GM23338 (cell line): Measurements from ENCODE around the gene SORCS2. TPM values are rescaled to one million over a fixed set of nuclear protein-coding genes. Genes with fewer than 3 reads are reported as not detected.

Source experiments
- ATAC-seq: fragments of 200-7000 bp; cut with Tn5 transposase; 3 replicates; pipeline ENCODE4 v1.9.1; 2020
- DNase-seq: peaks from one replicate; pipeline ENCODE4 v3.0.0-alpha.2; 2015; ENCODE audit warnings: low spot score
- H2AFZ ChIP-seq: fragments of 200-600 bp; sonication (generic); 2 replicates; pipeline ENCODE4 v1.8.0; 2016; ENCODE audit warnings: antibody characterized with exemption, mild to moderate bottlenecking, moderate library complexity
- H3F3A ChIP-seq: fragments of 200-600 bp; sonication (generic); replicated peaks from 2 replicates; pipeline ENCODE4 v1.8.0; 2017; ENCODE audit warnings: antibody characterized with exemption, mixed run types, low read depth
- H3K27ac ChIP-seq: fragments of 200-600 bp; sonication (generic); 2 replicates; pipeline ENCODE4 v1.6.1; 2016; ENCODE audit warnings: low read depth
- H3K27me3 ChIP-seq: fragments of 200-600 bp; sonication (generic); 2 replicates; pipeline ENCODE4 v1.8.0; 2016; ENCODE audit warnings: mild to moderate bottlenecking, mixed run types, moderate library complexity; ENCODE audit not compliant: insufficient read depth
- H3K36me3 ChIP-seq: fragments of 200-600 bp; sonication (generic); 2 replicates; pipeline ENCODE4 v1.8.0; 2016; ENCODE audit warnings: mild to moderate bottlenecking; ENCODE audit not compliant: insufficient read depth
- H3K4me1 ChIP-seq: fragments of 200-600 bp; sonication (generic); 2 replicates; pipeline ENCODE4 v1.8.0; 2016; ENCODE audit warnings: mild to moderate bottlenecking, moderate library complexity; ENCODE audit not compliant: insufficient read depth
- H3K4me2 ChIP-seq: fragments of 200-600 bp; sonication (generic); 2 replicates; pipeline ENCODE4 v1.7.1; 2017; ENCODE audit warnings: mixed run types
- H3K4me3 ChIP-seq: fragments of 200-600 bp; sonication (generic); 2 replicates; pipeline ENCODE4 v1.6.1; 2016; ENCODE audit warnings: mixed run types
- H3K79me2 ChIP-seq: fragments of 200-600 bp; sonication (generic); replicated peaks from 2 replicates; pipeline ENCODE4 v1.8.0; 2017; ENCODE audit warnings: mild to moderate bottlenecking; ENCODE audit not compliant: insufficient read depth
- H3K9me2 ChIP-seq: fragments of 200-600 bp; sonication (generic); 2 replicates; pipeline ENCODE4 v1.8.0; 2017; ENCODE audit not compliant: insufficient read depth
- H4K20me1 ChIP-seq: fragments of 200-600 bp; sonication (generic); replicated peaks from 2 replicates; pipeline ENCODE4 v1.8.0; 2017; ENCODE audit warnings: mild to moderate bottlenecking; ENCODE audit not compliant: insufficient read depth
- H3K27ac Mint-ChIP-seq: 2 replicates; pipeline ENCODE4 v1.8.0; 2020; ENCODE audit warnings: inconsistent platforms, mild to moderate bottlenecking, moderate library complexity, mixed read lengths
- H3K27me3 Mint-ChIP-seq: 3 replicates; pipeline ENCODE4 v1.8.0; 2022; ENCODE audit warnings: low read depth, mild to moderate bottlenecking, moderate library complexity, mixed read lengths, inconsistent platforms; ENCODE audit not compliant: insufficient read depth, poor library complexity
- H3K36me3 Mint-ChIP-seq: 3 replicates; pipeline ENCODE4 v1.8.0; 2021; ENCODE audit warnings: low read depth, mild to moderate bottlenecking, inconsistent platforms, moderate library complexity, mixed read lengths
- H3K4me1 Mint-ChIP-seq: 3 replicates; pipeline ENCODE4 v1.8.0; 2020; ENCODE audit warnings: mild to moderate bottlenecking, inconsistent platforms, mixed read lengths
- H3K4me3 Mint-ChIP-seq: 3 replicates; pipeline ENCODE4 v1.8.0; 2021; ENCODE audit warnings: moderate library complexity, mild to moderate bottlenecking, inconsistent platforms, mixed read lengths
- H3K9me3 Mint-ChIP-seq: 3 replicates; pipeline ENCODE4 v1.8.0; 2020; ENCODE audit warnings: moderate library complexity, mild to moderate bottlenecking, inconsistent platforms, mixed read lengths
- CREB1 ChIP-seq: fragments of 250-450 bp; sonication (Bioruptor Pico); IDR thresholded peaks from 2 replicates; pipeline ENCODE4 v1.5.0; 2020; ENCODE audit warnings: low read depth, mild to moderate bottlenecking, moderate library complexity
- ETS1 ChIP-seq: IDR thresholded peaks from 2 replicates; pipeline ENCODE4 v1.6.1; 2016; ENCODE audit warnings: antibody characterized with exemption
- EZH2 ChIP-seq: fragments of 200-600 bp; sonication (generic); IDR thresholded peaks from one replicate; pipeline ENCODE4 v1.8.0; 2017; ENCODE audit warnings: antibody characterized with exemption, mild to moderate bottlenecking, low read depth; ENCODE audit not compliant: unreplicated experiment
- EZH2phosphoT487 ChIP-seq: fragments of 200-600 bp; sonication (generic); IDR thresholded peaks from one replicate; pipeline ENCODE4 v1.8.1; 2018; ENCODE audit warnings: antibody characterized with exemption; ENCODE audit not compliant: unreplicated experiment
- JUNB ChIP-seq: IDR thresholded peaks from one replicate; pipeline ENCODE4 v1.6.1; 2016; ENCODE audit warnings: antibody characterized with exemption; ENCODE audit not compliant: unreplicated experiment
- NANOG ChIP-seq: IDR thresholded peaks from 2 replicates; pipeline ENCODE4 v1.6.1; 2016; ENCODE audit warnings: antibody characterized with exemption, borderline replicate concordance
- POLR2AphosphoS5 ChIP-seq: IDR thresholded peaks from 2 replicates; pipeline ENCODE4 v1.6.1; 2016; ENCODE audit warnings: antibody characterized with exemption, low read depth
- STAT1 ChIP-seq: IDR thresholded peaks from one replicate; pipeline ENCODE4 v1.6.1; 2016; ENCODE audit warnings: antibody characterized with exemption; ENCODE audit not compliant: unreplicated experiment
- ZNF114 ChIP-seq: fragments of 250-450 bp; sonication (Bioruptor Pico); IDR thresholded peaks from 2 replicates; pipeline ENCODE4 v1.5.0; 2020; ENCODE audit warnings: mild to moderate bottlenecking, moderate library complexity
- ZNF331 ChIP-seq: fragments of 250-450 bp; sonication (Bioruptor Pico); IDR thresholded peaks from 2 replicates; pipeline ENCODE4 v1.5.0; 2020; ENCODE audit warnings: low read depth, mild to moderate bottlenecking, moderate library complexity
- polyA plus RNA-seq: library from polyadenylated mRNA; unstranded; fragments of >200 nt; fragmentation: Nextera tagmentation; extraction: Ambion mirVana; gene quantifications from 2 replicates; pipeline ENCODE4 v1.2.1, GENCODE V29; 2016
- total RNA-seq: library from RNA; depleted of rRNA; stranded (reverse); fragments of >200 nt; shearing (Covaris generic); gene quantifications from 2 replicates; pipeline ENCODE4 v1.2.3, GENCODE V29; 2014
- TF ChIP-seq, protein P1 (sequence below): fragments of 250-450 bp; sonication (Bioruptor Pico); IDR thresholded peaks from 2 replicates; pipeline ENCODE4 v1.5.0; 2020; ENCODE audit warnings: mild to moderate bottlenecking, moderate library complexity
- TF ChIP-seq, protein P2 (sequence below), 2 experiments: fragments of 200-600 bp in 1 of 2; sonication (generic) in 1 of 2; conservative IDR thresholded peaks; 2 replicates each; pipeline versions ENCODE4 v1.5.1 to v1.6.1; 2016 to 2017; ENCODE audit warnings: antibody characterized with exemption in 2 of 2, low read depth in 2 of 2, mild to moderate bottlenecking in 2 of 2, moderate library complexity in 1 of 2
- TF ChIP-seq, protein P3 (sequence below): IDR thresholded peaks from one replicate; pipeline ENCODE4 v1.6.1; 2018; ENCODE audit warnings: antibody characterized with exemption; ENCODE audit not compliant: unreplicated experiment

SORCS2 gene
- total and polyA plus RNA-seq, 2 experiments from 2014 or later = 0.47 to 2.4 TPM

DNA sequence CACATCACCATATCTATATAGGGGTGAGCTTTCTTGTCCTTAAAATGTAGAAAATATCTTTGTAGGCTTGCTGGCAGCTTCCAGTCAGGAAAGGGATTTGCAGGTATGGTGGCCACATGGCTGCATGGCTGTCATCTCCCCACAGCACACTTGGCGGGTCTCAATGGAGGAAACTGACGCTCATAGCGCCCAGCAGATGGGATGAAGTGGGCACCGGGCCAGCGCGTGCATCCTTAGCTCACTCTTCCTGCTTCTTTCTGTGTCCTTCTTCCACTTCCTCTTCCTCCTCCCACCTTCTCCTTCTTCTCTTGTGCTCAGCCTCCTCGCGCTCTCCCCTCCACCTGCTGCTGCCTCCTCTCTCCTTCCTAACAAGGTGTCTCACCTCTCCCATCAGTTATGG is 398.6 kb downstream of the SORCS2 start:
- Histone ChIP-seq H3K79me2 (no peaks in the 10 kb centered on the region), H4K20me1 (no peaks in the 10 kb centered on the region), H3K4me1 (peaks cover 11% of the 10 kb centered on the region), H3K4me2 (no peak overlapping the region), H3K27me3 (no peaks in the 10 kb centered on the region), H3F3A (no peaks in the 10 kb centered on the region), H3K4me3 (no peak overlapping the region), H3K27ac (no peak overlapping the region), H3K36me3 (no peaks in the 10 kb centered on the region), H3K9me2 (no peaks in the 10 kb centered on the region), H2AFZ (no peak overlapping the region)
- DNase-seq (no peak), ATAC-seq (no peak)
- H3K4me3 Mint-ChIP-seq = no peak overlapping the region
- peaks cover 13% of the 10 kb centered on the region for H3K27me3 Mint-ChIP-seq
- H3K27ac Mint-ChIP-seq = no peak overlapping the region
- no peaks in the 10 kb centered on the region for H3K36me3 Mint-ChIP-seq
- H3K9me3 Mint-ChIP-seq = peaks cover 3% of the 10 kb centered on the region; the same call in 1 of the 3 replicates
- peaks cover 30% of the 10 kb centered on the region for H3K4me1 Mint-ChIP-seq
- TF ChIP-seq EZH2 (no peak), ZNF331 (no peak), JUNB (no peak), NANOG (no peak), EZH2phosphoT487 (no peak), ETS1 (no peak), CREB1 (CRISPR knock-in tag) (no peak), POLR2AphosphoS5 (no peak), STAT1 (no peak), ZNF114 (CRISPR knock-in tag) (no peak)
- TF ChIP-seq, protein P1, sequence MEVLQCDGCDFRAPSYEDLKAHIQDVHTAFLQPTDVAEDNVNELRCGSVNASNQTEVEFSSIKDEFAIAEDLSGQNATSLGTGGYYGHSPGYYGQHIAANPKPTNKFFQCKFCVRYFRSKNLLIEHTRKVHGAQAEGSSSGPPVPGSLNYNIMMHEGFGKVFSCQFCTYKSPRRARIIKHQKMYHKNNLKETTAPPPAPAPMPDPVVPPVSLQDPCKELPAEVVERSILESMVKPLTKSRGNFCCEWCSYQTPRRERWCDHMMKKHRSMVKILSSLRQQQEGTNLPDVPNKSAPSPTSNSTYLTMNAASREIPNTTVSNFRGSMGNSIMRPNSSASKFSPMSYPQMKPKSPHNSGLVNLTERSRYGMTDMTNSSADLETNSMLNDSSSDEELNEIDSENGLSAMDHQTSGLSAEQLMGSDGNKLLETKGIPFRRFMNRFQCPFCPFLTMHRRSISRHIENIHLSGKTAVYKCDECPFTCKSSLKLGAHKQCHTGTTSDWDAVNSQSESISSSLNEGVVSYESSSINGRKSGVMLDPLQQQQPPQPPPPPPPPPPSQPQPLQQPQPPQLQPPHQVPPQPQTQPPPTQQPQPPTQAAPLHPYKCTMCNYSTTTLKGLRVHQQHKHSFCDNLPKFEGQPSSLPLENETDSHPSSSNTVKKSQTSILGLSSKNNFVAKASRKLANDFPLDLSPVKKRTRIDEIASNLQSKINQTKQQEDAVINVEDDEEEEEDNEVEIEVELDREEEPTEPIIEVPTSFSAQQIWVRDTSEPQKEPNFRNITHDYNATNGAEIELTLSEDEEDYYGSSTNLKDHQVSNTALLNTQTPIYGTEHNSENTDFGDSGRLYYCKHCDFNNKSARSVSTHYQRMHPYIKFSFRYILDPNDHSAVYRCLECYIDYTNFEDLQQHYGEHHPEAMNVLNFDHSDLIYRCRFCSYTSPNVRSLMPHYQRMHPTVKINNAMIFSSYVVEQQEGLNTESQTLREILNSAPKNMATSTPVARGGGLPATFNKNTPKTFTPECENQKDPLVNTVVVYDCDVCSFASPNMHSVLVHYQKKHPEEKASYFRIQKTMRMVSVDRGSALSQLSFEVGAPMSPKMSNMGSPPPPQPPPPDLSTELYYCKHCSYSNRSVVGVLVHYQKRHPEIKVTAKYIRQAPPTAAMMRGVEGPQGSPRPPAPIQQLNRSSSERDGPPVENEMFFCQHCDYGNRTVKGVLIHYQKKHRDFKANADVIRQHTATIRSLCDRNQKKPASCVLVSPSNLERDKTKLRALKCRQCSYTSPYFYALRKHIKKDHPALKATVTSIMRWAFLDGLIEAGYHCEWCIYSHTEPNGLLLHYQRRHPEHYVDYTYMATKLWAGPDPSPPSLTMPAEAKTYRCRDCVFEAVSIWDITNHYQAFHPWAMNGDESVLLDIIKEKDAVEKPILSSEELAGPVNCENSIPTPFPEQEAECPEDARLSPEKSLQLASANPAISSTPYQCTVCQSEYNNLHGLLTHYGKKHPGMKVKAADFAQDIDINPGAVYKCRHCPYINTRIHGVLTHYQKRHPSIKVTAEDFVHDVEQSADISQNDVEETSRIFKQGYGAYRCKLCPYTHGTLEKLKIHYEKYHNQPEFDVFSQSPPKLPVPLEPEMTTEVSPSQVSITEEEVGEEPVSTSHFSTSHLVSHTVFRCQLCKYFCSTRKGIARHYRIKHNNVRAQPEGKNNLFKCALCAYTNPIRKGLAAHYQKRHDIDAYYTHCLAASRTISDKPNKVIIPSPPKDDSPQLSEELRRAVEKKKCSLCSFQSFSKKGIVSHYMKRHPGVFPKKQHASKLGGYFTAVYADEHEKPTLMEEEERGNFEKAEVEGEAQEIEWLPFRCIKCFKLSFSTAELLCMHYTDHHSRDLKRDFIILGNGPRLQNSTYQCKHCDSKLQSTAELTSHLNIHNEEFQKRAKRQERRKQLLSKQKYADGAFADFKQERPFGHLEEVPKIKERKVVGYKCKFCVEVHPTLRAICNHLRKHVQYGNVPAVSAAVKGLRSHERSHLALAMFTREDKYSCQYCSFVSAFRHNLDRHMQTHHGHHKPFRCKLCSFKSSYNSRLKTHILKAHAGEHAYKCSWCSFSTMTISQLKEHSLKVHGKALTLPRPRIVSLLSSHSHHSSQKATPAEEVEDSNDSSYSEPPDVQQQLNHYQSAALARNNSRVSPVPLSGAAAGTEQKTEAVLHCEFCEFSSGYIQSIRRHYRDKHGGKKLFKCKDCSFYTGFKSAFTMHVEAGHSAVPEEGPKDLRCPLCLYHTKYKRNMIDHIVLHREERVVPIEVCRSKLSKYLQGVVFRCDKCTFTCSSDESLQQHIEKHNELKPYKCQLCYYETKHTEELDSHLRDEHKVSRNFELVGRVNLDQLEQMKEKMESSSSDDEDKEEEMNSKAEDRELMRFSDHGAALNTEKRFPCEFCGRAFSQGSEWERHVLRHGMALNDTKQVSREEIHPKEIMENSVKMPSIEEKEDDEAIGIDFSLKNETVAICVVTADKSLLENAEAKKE = no peak
- TF ChIP-seq, protein P2, sequence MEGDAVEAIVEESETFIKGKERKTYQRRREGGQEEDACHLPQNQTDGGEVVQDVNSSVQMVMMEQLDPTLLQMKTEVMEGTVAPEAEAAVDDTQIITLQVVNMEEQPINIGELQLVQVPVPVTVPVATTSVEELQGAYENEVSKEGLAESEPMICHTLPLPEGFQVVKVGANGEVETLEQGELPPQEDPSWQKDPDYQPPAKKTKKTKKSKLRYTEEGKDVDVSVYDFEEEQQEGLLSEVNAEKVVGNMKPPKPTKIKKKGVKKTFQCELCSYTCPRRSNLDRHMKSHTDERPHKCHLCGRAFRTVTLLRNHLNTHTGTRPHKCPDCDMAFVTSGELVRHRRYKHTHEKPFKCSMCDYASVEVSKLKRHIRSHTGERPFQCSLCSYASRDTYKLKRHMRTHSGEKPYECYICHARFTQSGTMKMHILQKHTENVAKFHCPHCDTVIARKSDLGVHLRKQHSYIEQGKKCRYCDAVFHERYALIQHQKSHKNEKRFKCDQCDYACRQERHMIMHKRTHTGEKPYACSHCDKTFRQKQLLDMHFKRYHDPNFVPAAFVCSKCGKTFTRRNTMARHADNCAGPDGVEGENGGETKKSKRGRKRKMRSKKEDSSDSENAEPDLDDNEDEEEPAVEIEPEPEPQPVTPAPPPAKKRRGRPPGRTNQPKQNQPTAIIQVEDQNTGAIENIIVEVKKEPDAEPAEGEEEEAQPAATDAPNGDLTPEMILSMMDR (conservative IDR thresholded peaks at IDR 0.05; ENCODE audit: low read depth in 2 of 2) = no peak
- TF ChIP-seq, protein P3, sequence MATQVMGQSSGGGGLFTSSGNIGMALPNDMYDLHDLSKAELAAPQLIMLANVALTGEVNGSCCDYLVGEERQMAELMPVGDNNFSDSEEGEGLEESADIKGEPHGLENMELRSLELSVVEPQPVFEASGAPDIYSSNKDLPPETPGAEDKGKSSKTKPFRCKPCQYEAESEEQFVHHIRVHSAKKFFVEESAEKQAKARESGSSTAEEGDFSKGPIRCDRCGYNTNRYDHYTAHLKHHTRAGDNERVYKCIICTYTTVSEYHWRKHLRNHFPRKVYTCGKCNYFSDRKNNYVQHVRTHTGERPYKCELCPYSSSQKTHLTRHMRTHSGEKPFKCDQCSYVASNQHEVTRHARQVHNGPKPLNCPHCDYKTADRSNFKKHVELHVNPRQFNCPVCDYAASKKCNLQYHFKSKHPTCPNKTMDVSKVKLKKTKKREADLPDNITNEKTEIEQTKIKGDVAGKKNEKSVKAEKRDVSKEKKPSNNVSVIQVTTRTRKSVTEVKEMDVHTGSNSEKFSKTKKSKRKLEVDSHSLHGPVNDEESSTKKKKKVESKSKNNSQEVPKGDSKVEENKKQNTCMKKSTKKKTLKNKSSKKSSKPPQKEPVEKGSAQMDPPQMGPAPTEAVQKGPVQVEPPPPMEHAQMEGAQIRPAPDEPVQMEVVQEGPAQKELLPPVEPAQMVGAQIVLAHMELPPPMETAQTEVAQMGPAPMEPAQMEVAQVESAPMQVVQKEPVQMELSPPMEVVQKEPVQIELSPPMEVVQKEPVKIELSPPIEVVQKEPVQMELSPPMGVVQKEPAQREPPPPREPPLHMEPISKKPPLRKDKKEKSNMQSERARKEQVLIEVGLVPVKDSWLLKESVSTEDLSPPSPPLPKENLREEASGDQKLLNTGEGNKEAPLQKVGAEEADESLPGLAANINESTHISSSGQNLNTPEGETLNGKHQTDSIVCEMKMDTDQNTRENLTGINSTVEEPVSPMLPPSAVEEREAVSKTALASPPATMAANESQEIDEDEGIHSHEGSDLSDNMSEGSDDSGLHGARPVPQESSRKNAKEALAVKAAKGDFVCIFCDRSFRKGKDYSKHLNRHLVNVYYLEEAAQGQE = no peak
